ENCODE results near the gene PLCL1.

The PLCL1 gene

GRCh38 chr2:197875763-197876162 lies 71.4 kb downstream of the PLCL1 start:
- H3K9me3 Mint-ChIP-seq = no peaks in the 10 kb centered on the region
- H3K4me1 Mint-ChIP-seq (ENCODE audit: low read depth) = peaks cover 5% of the 10 kb centered on the region
- H3K36me3 Mint-ChIP-seq (ENCODE audit: low read depth) = no peaks in the 10 kb centered on the region
- no peaks in the 10 kb centered on the region for H3K27me3 Mint-ChIP-seq
- intact Hi-C loops (cut with micrococcal nuclease) = no loop called here
- no peak overlapping the region for H3K4me3 Mint-ChIP-seq
- H3K27ac Mint-ChIP-seq = no peak overlapping the region

- Mint-ChIP-seq H3K9me3 (no peaks in the 10 kb centered on the region), H3K27ac (no peak overlapping the region), H3K4me1 (ENCODE audit: low read depth) (peaks cover 5% of the 10 kb centered on the region), H3K27me3 (no peaks in the 10 kb centered on the region), H3K36me3 (ENCODE audit: low read depth) (no peaks in the 10 kb centered on the region), H3K4me3 (no peak overlapping the region)
- intact Hi-C loops (cut with micrococcal nuclease) = no loop called here
These were observed 72.1 kb downstream of the PLCL1 start for GRCh38 chr2:197876524-197876923.

GRCh38 chr2:197877038-197877437 lies 72.6 kb downstream of the PLCL1 start:
- Mint-ChIP-seq H3K27ac (no peak overlapping the region), H3K27me3 (no peaks in the 10 kb centered on the region), H3K36me3 (ENCODE audit: low read depth) (no peaks in the 10 kb centered on the region), H3K4me3 (no peak overlapping the region), H3K4me1 (ENCODE audit: low read depth) (peaks cover 4% of the 10 kb centered on the region), H3K9me3 (no peaks in the 10 kb centered on the region)
- intact Hi-C loops (cut with micrococcal nuclease) = no loop called here

- intact Hi-C loops (cut with micrococcal nuclease) = no loop called here
- Mint-ChIP-seq H3K36me3 (ENCODE audit: low read depth) (no peaks in the 10 kb centered on the region), H3K4me1 (ENCODE audit: low read depth) (no peaks in the 10 kb centered on the region), H3K27ac (no peak overlapping the region), H3K9me3 (no peaks in the 10 kb centered on the region), H3K27me3 (no peaks in the 10 kb centered on the region), H3K4me3 (no peak overlapping the region)
These were observed 74.4 kb downstream of the PLCL1 start for GRCh38 chr2:197878792-197879191.

DNA sequence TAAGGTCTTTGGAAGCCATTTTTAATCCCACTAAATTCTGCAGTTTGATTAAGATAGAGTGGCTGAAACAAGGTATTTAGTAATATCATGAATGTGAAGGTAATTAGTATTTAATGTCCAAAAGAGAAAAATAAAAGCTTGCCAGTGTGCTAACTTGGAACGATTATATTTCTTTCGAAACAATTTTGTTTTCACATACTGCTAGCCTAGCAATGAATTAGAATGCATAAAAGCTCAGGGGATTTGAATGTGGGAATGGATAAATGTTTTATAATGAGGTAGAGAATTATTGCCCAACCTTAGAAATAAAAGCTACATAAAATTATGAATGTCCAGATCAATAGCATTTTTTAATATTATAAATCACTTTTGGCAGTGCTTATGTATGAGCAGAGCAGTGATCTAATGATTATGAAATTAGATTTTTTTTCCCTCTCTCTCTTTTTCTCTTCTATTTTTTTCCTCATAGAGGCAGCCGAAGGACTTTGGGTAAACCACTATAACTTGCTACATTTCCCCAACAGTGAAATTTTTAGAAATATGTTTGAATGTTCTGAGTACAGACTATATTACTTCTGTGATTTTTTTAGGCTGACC lies 75.5 kb downstream of the PLCL1 start:
- Mint-ChIP-seq H3K4me1 (ENCODE audit: low read depth) (no peaks in the 10 kb centered on the region), H3K27me3 (no peaks in the 10 kb centered on the region), H3K9me3 (peaks cover 8% of the 10 kb centered on the region), H3K27ac (no peak overlapping the region), H3K36me3 (ENCODE audit: low read depth) (no peaks in the 10 kb centered on the region), H3K4me3 (no peak overlapping the region)
- intact Hi-C loops (cut with micrococcal nuclease) = no loop called here

GRCh38 chr2:197883354-197884032 lies 79.1 kb downstream of the PLCL1 start:
- Mint-ChIP-seq H3K9me3 (peaks cover 12% of the 10 kb centered on the region), H3K4me3 (no peak overlapping the region), H3K4me1 (ENCODE audit: low read depth) (peaks cover 15% of the 10 kb centered on the region), H3K36me3 (ENCODE audit: low read depth) (no peaks in the 10 kb centered on the region), H3K27ac (no peak overlapping the region), H3K27me3 (no peaks in the 10 kb centered on the region)
- intact Hi-C loops (cut with micrococcal nuclease) = no loop called here

- intact Hi-C loops (cut with micrococcal nuclease) = no loop called here
These were observed 79.9 kb downstream of the PLCL1 start for GRCh38 chr2:197884252-197884651.

GRCh38 chr2:197885126-197885525 lies 80.7 kb downstream of the PLCL1 start:
- peaks cover 24% of the 10 kb centered on the region for H3K4me1 Mint-ChIP-seq (ENCODE audit: low read depth)
- intact Hi-C loops (cut with micrococcal nuclease) = loop anchor here (5.0 kb wide), 1 partner anchor 48 kb away; no protein-coding TSS in a partner anchor

More at GRCh38 chr2:197884252-197884651, 79.9 kb downstream of the PLCL1 start:
- Mint-ChIP-seq H3K4me1 (ENCODE audit: low read depth) (peaks cover 16% of the 10 kb centered on the region), H3K36me3 (ENCODE audit: low read depth) (no peaks in the 10 kb centered on the region), H3K4me3 (no peak overlapping the region), H3K27ac (no peak overlapping the region), H3K27me3 (no peaks in the 10 kb centered on the region), H3K9me3 (peaks cover 12% of the 10 kb centered on the region)

DNA sequence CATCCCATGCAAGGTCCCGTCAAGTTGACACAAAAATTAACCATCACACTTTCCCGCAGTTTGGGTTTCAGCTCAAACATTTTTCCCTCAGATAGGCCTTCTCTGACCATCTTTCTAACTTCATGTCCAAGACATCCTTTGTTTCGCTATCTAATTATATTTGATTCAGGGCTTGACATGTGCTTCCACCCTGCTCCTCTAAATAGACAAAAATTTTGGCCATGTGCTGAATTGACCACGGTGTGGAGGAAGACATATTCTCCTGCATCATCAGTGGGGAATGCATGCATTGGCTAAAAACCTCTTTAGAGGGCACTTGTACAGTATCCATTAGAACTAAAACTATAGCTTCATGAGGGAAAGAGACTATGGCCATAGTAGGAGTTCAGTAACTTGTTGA lies 81.2 kb downstream of the PLCL1 start:
- peaks cover 24% of the 10 kb centered on the region for H3K4me1 Mint-ChIP-seq (ENCODE audit: low read depth)
- H3K36me3 Mint-ChIP-seq (ENCODE audit: low read depth) = no peaks in the 10 kb centered on the region
- H3K9me3 Mint-ChIP-seq = peaks cover 12% of the 10 kb centered on the region
- no peak overlapping the region for H3K27ac Mint-ChIP-seq
- intact Hi-C loops (cut with micrococcal nuclease) = loop anchor here (5.0 kb wide), 1 partner anchor 48 kb away; no protein-coding TSS in a partner anchor
- H3K4me3 Mint-ChIP-seq = no peak overlapping the region
- H3K27me3 Mint-ChIP-seq = no peaks in the 10 kb centered on the region

More at GRCh38 chr2:197885126-197885525, 80.7 kb downstream of the PLCL1 start:
- peaks cover 12% of the 10 kb centered on the region for H3K9me3 Mint-ChIP-seq
- H3K27ac Mint-ChIP-seq = no peak overlapping the region
- H3K27me3 Mint-ChIP-seq = no peaks in the 10 kb centered on the region
- H3K36me3 Mint-ChIP-seq (ENCODE audit: low read depth) = no peaks in the 10 kb centered on the region
- no peak overlapping the region for H3K4me3 Mint-ChIP-seq

- intact Hi-C loops (cut with micrococcal nuclease) = loop anchor here (2.0 to 5.0 kb wide), 2 partner anchors 51 to 84 kb away; partner anchors contain the start of gene PLCL1
- peak overlapping the region; percentile 78 for H3K27ac Mint-ChIP-seq
- H3K9me3 Mint-ChIP-seq = peaks cover 12% of the 10 kb centered on the region
- H3K4me3 Mint-ChIP-seq = no peak overlapping the region
- no peaks in the 10 kb centered on the region for H3K36me3 Mint-ChIP-seq (ENCODE audit: low read depth)
- peaks cover 30% of the 10 kb centered on the region for H3K4me1 Mint-ChIP-seq (ENCODE audit: low read depth)
- H3K27me3 Mint-ChIP-seq = no peaks in the 10 kb centered on the region
These were observed 83.9 kb downstream of the PLCL1 start for GRCh38 chr2:197888321-197888720.

- peaks cover 12% of the 10 kb centered on the region for H3K9me3 Mint-ChIP-seq
- H3K4me3 Mint-ChIP-seq = no peak overlapping the region
- H3K36me3 Mint-ChIP-seq (ENCODE audit: low read depth) = no peaks in the 10 kb centered on the region
- intact Hi-C loops (cut with micrococcal nuclease) = loop anchor here (2.0 to 5.0 kb wide), 2 partner anchors 52 to 84 kb away; partner anchors contain the start of gene PLCL1
- H3K4me1 Mint-ChIP-seq (ENCODE audit: low read depth) = peaks cover 35% of the 10 kb centered on the region
- no peaks in the 10 kb centered on the region for H3K27me3 Mint-ChIP-seq
- H3K27ac Mint-ChIP-seq = peak overlapping the region; percentile 91
These were observed 84.6 kb downstream of the PLCL1 start for GRCh38 chr2:197889041-197889440.

DNA sequence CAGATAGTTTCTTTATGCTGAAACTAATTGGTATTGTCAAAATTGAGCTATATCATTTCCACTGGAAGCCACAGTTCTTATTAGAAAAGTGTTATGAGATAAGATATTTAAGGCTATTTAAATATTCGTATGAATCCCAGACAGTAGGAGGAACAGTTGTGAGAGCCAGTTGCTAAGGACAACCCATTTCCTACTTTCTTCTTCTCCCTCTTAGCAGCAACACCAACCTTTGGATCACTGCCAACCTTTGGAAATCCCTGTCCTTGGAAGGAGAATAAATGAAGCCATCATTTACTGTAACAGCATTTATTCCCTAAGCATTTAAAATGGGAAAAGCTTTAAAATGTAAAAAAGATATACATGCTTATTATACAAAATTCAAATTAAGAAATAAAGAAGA lies 85.8 kb downstream of the PLCL1 start:
- H3K36me3 Mint-ChIP-seq (ENCODE audit: low read depth) = no peaks in the 10 kb centered on the region
- H3K27ac Mint-ChIP-seq = peak overlapping the region; percentile 91
- no peak overlapping the region for H3K4me3 Mint-ChIP-seq
- H3K4me1 Mint-ChIP-seq (ENCODE audit: low read depth) = peaks cover 46% of the 10 kb centered on the region
- no peaks in the 10 kb centered on the region for H3K27me3 Mint-ChIP-seq
- intact Hi-C loops (cut with micrococcal nuclease) = no loop called here
- peaks cover 1% of the 10 kb centered on the region for H3K9me3 Mint-ChIP-seq

GRCh38 chr2:197891897-197892442 lies 87.6 kb downstream of the PLCL1 start:
- intact Hi-C loops (cut with micrococcal nuclease) = no loop called here
- H3K27ac Mint-ChIP-seq = no peak overlapping the region
- no peak overlapping the region for H3K4me3 Mint-ChIP-seq
- peaks cover 4% of the 10 kb centered on the region for H3K9me3 Mint-ChIP-seq
- H3K4me1 Mint-ChIP-seq (ENCODE audit: low read depth) = peaks cover 43% of the 10 kb centered on the region
- H3K27me3 Mint-ChIP-seq = no peaks in the 10 kb centered on the region
- no peaks in the 10 kb centered on the region for H3K36me3 Mint-ChIP-seq (ENCODE audit: low read depth)

DNA sequence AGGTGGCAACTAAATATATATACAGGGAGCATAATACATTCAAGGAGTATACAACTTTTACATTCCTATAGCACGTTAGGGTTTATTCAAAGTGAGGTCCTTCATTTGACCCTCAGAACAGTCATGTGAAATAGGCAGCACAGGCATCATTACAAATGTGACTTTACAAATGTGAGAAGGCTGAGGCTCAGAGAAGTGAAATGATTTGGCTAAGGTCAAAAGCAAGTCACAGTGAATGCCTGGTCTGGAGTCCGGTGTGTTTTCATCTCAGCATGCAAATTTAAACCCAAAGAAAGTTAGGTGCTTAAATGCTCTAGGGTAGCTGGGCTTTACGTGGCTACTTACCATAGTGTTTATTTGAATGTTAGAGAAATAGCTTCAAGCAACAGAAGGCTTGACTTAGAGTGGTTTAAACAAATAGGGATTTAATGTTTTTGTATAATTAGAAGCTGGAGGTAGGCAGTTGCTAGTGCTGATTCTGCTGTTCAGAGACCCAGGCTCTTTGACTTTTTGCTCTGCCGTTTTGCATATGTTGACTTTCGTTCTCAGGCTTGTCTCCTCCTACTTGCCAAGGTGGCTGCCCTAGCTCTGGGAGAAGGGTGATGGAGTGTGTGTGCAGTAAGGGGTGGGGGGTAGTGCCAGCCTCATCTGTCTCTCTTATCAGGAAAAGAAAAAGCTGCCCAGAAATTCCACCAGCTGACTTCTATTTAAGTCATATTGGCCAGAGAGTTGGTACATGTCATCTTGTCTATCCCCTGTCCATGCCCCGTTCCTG lies 89.2 kb downstream of the PLCL1 start:
- Mint-ChIP-seq H3K9me3 (peaks cover 9% of the 10 kb centered on the region), H3K36me3 (ENCODE audit: low read depth) (no peaks in the 10 kb centered on the region), H3K4me1 (ENCODE audit: low read depth) (peaks cover 37% of the 10 kb centered on the region), H3K27ac (no peak overlapping the region), H3K4me3 (no peak overlapping the region), H3K27me3 (no peaks in the 10 kb centered on the region)
- intact Hi-C loops (cut with micrococcal nuclease) = no loop called here

Data from dendritic cell treated with granulocyte-macrophage colony-stimulating factor and Interleukin-4, amounts not matched to agents 40 ng/mL and 50 ng/mL, for 4 days (primary cell).